AG04450 (cell line): ENCODE results near the gene SLC17A4. TPM values are rescaled to one million over a fixed set of nuclear protein-coding genes. Genes with fewer than 3 reads are reported as not detected.

Experiments used
- CTCF ChIA-PET: fragments of 300-600, 350-600 bp; formaldehyde crosslinking; extraction: SDS; loops from one replicate; lab custom pipeline; 2022; ENCODE audit warnings: antibody characterized with exemption, inconsistent platforms; lab: Charles Lee
- POLR2A ChIA-PET: fragments of 350-600 bp; formaldehyde crosslinking; extraction: SDS; loops from one replicate; lab custom pipeline; 2021; ENCODE audit warnings: antibody characterized with exemption, inconsistent platforms; lab: Yijun Ruan, JAX
- DNase-seq: peaks from one replicate; pipeline ENCODE4 v3.0.0-alpha.2; 2011; ENCODE audit warnings: low read depth, low spot score
- H3K27ac ChIP-seq: one replicate; pipeline ENCODE4 v1.5.1; 2012; ENCODE audit warnings: low read depth, low read length, control low read depth
- H3K27me3 ChIP-seq: one replicate; pipeline ENCODE4 v1.6.0; 2012; ENCODE audit warnings: low read length; ENCODE audit not compliant: control insufficient read depth, insufficient read depth
- H3K4me3 ChIP-seq: 2 replicates; pipeline ENCODE4 v1.5.1; 2011; ENCODE audit warnings: mild to moderate bottlenecking, low read depth, low read length, control low read depth
- H3K9me3 ChIP-seq: 2 replicates; pipeline ENCODE4 v1.5.1; 2012; ENCODE audit warnings: low read length; ENCODE audit not compliant: control insufficient read depth, insufficient read depth
- CTCF ChIP-seq: IDR thresholded peaks from 2 replicates; pipeline ENCODE4 v1.5.1; 2011; ENCODE audit warnings: low read depth, low read length, control low read depth, inconsistent platforms
- polyA plus RNA-seq: library from polyadenylated mRNA; depleted of rRNA; stranded (reverse); fragments of >200 nt; gene quantifications from 2 replicates; pipeline ENCODE4 v1.2.3, GENCODE V29; 2011

Gene SLC17A4
- polyA plus RNA-seq, 1 experiment: not detected

DNA sequence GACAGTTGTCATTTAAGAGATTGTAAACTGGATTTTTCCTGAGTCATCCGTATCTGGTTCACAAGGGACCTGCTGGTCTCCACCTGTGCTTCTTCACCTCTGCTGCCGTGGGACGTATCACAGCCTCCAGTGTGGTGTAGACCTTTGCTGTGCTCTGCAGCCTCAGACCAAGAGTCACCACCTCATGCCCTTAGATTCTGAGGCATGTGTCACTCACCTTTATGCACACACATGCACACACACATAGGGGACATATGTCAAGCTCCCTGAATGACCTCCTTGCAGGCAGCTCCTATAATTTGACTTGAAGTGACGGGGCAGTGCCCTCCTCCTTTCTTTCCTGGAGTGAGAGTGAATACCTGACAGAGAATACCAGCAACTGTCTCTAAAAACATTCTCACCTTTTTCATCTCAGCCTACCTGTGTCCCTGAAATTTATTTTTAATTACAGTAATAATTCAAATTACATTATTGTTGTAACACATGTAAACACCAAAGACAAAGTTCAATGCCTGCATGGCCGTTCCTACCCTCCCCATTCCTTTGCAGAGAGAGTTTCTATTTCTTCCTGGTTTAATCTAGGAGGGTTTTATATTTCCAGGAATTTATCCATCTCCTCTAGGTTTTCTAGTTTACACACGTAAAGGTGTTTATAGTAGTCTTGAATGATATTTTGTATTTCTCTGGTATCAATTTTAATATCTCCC, 3.5 kb downstream of the SLC17A4 start:
- POLR2A ChIA-PET: no interaction called here

GRCh38 chr6:25764611-25765010, 10.1 kb downstream of the SLC17A4 start:
- Histone ChIP-seq H3K27ac (no peak overlapping the region), H3K27me3 (no peaks in the 10 kb centered on the region), H3K9me3 (no peaks in the 10 kb centered on the region), H3K4me3 (no peak overlapping the region)
- ChIA-PET POLR2A (no interaction called here), CTCF (no interaction called here)
- no peak for DNase-seq
- no peak for TF ChIP-seq CTCF

More for the DNA sequence above, 3.5 kb downstream of the SLC17A4 start:
- CTCF ChIA-PET: no interaction called here
- no peak for DNase-seq
- no peak for TF ChIP-seq CTCF
- H3K27me3 ChIP-seq: no peaks in the 10 kb centered on the region
- H3K4me3 ChIP-seq: no peak overlapping the region
- H3K9me3 ChIP-seq: no peaks in the 10 kb centered on the region
- H3K27ac ChIP-seq: no peak overlapping the region

GRCh38 chr6:25768566-25768965, 14.0 kb downstream of the SLC17A4 start:
- no peak for TF ChIP-seq CTCF
- Histone ChIP-seq H3K9me3 (no peaks in the 10 kb centered on the region), H3K4me3 (no peak overlapping the region), H3K27me3 (no peaks in the 10 kb centered on the region), H3K27ac (no peak overlapping the region)
- ChIA-PET POLR2A (no interaction called here), CTCF (no interaction called here)
- no peak for DNase-seq

DNA sequence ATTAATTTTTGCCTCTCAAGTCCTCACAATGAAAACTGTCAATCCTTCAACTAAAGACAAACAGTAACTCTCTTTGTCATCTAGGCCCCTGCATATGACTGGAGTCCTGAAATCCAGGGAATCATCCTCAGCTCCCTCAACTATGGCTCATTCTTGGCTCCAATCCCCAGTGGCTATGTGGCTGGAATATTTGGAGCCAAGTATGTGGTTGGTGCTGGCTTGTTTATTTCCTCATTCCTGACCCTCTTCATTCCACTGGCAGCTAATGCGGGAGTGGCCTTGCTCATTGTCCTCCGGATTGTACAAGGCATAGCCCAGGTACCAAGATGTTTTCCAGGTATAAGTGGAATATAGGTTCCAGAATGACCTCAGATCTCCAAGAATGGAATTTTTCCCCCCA, 15.4 kb downstream of the SLC17A4 start:
- Histone ChIP-seq H3K27ac (no peak overlapping the region), H3K4me3 (no peak overlapping the region), H3K9me3 (no peaks in the 10 kb centered on the region), H3K27me3 (no peaks in the 10 kb centered on the region)
- CTCF ChIA-PET: no interaction called here
- DNase-seq: no peak
- TF ChIP-seq CTCF: no peak
- POLR2A ChIA-PET: no interaction called here

DNA sequence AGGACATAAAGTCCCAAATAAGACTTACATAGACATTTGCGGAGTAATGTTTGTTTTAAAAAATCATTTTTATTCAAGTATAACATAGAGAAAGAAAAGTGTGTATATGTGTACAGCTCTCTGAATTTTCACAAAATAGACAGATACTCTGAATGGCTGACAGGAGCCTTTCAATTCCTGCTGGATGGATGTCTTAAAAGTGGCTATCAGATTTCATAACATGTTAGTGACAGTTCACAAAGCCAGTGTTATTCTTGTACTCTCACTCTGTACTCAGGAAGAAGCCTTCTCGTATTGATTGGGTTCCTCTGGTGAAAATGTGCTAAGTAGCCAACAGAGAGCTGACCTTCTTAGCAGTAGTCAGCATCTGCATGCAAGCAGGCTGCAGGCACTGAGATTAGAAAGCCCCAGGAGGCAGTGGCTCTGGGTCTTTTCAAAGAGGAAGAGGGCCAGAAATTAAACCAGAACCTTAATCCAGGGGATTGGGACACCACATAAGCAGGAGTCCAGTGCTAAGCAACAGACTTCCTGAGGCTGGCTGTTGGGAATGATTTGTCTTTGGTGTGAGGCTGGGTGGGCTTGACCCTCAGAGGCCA, 19.7 kb downstream of the SLC17A4 start:
- H3K27me3 ChIP-seq: no peaks in the 10 kb centered on the region
- no peak overlapping the region for H3K4me3 ChIP-seq
- H3K27ac ChIP-seq: no peak overlapping the region
- no peak for DNase-seq
- POLR2A ChIA-PET: no interaction called here
- TF ChIP-seq CTCF: no peak
- H3K9me3 ChIP-seq: no peaks in the 10 kb centered on the region
- CTCF ChIA-PET: interaction anchor here (1.2 kb wide), 1 partner anchor 15 kb away, joined by 3 read pairs; no protein-coding TSS in a partner anchor
